ENCODE data around the gene HCK. TPM values are rescaled to one million over a fixed set of nuclear protein-coding genes. Genes with fewer than 3 reads are reported as not detected.

The HCK gene
- total RNA-seq, 2 donors from 2014 or later = 0.13 to 0.15 TPM

- Mint-ChIP-seq H3K27me3 (peaks cover 52% of the 10 kb centered on the region), H3K27ac (no peak overlapping the region), H3K36me3 (ENCODE audit: low read depth) (no peaks in the 10 kb centered on the region), H3K9me3 (no peaks in the 10 kb centered on the region), H3K4me1 (no peaks in the 10 kb centered on the region), H3K4me3 (no peak overlapping the region)
- ATAC-seq (replicated peaks) = no peak
Observed at GRCh38 chr20:32036716-32037485, 15.1 kb upstream of the HCK start.

DNA sequence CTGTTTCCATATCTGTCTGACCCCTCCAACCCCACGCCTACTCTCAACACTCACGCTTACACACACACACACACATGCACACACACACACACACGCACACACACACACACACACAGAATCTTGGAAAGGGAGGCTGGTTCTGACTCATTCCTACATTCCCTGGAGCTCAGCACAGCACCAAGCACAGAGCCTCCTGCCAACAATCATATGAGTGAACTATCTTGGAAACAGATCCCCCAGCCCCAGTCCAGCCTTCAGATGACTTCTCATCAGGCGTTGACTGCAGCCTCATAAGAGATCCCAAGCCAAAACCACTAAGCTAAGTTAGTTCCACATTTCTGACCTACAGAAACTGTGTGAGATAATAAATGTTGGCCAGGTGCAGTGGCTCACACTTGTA is 14.1 kb upstream of the HCK start:
- H3K36me3 Mint-ChIP-seq (ENCODE audit: low read depth) = no peaks in the 10 kb centered on the region
- H3K27me3 Mint-ChIP-seq = peaks cover 54% of the 10 kb centered on the region
- no peaks in the 10 kb centered on the region for H3K9me3 Mint-ChIP-seq
- no peak for ATAC-seq (replicated peaks)
- H3K4me1 Mint-ChIP-seq = no peaks in the 10 kb centered on the region
- H3K4me3 Mint-ChIP-seq = no peak overlapping the region
- no peak overlapping the region for H3K27ac Mint-ChIP-seq

DNA sequence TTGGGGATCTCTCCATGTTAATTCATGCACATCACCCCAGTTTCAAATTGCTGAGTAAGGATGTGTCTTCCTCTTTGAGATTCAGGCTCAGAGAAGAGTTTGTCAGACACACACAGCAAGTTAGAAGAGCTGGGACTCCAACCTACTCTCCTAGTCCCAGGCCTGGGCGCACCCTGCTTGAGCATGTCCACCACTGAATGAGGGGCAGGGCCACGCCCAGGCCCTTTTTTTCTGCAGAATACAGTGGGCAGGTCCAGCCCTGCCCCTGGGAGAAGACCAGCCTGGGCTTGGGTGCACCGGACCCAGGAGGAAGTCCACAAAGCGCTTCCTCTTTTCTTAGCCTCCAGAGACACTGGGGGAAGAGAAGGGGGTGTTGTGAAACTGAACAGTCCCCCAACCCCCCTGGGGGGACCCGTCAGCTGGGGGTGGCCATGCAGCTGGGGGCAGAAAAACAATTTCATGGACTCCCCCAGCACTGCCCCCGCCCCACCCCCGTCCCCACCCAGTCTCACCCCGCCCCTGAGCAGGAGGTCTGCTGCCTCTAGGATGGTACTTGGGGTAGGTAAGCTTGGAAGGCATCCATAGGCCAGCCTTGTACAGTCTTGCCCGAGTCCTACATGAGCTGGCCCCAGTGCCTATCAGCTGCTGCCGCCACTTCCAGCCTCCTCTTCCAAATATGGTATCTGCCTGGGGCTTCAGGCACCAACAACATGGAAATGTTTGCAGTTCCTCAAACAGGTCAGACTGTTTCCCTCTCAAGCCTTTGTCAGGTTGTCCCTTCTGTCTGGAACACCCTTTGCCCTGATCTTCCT is 11.7 kb upstream of the HCK start:
- no peak for ATAC-seq (replicated peaks)
- Mint-ChIP-seq H3K36me3 (ENCODE audit: low read depth) (no peaks in the 10 kb centered on the region), H3K27ac (no peak overlapping the region), H3K4me3 (no peak overlapping the region), H3K27me3 (peaks cover 50% of the 10 kb centered on the region), H3K4me1 (no peaks in the 10 kb centered on the region), H3K9me3 (no peaks in the 10 kb centered on the region)

- H3K4me3 Mint-ChIP-seq = no peak overlapping the region
- no peaks in the 10 kb centered on the region for H3K36me3 Mint-ChIP-seq (ENCODE audit: low read depth)
- no peak for ATAC-seq (replicated peaks)
- no peaks in the 10 kb centered on the region for H3K9me3 Mint-ChIP-seq
- no peaks in the 10 kb centered on the region for H3K4me1 Mint-ChIP-seq
- H3K27ac Mint-ChIP-seq = no peak overlapping the region
- H3K27me3 Mint-ChIP-seq = peaks cover 46% of the 10 kb centered on the region
Observed at GRCh38 chr20:32045999-32046398, 6.0 kb upstream of the HCK start.

DNA sequence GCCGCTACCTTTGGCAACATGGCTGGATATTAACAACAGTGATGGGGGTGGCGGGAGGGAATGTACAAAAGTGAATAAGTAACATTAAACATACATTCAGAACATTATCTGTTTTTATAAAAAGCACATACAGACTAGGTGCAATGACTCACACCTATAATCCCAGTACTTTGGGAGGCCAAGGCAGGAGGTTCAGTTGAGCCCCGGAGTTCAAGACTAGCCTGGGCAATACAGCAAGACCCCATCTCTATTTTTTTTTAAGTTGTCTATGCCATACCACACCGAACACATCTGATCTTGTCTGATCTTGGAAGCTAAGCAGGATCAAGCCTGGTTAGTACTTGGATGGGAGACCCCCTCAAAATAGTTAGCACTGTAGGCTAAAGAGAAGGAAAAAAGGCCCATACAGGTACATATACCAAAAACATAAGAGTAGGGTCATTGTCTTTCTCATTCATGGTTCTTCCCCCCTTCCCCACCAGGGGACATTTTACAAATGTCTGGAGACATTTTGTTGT is 1.7 kb upstream of the HCK start:
- Mint-ChIP-seq H3K9me3 (no peaks in the 10 kb centered on the region), H3K27me3 (peaks cover 56% of the 10 kb centered on the region), H3K4me3 (no peak overlapping the region), H3K4me1 (peaks cover 10% of the 10 kb centered on the region), H3K36me3 (ENCODE audit: low read depth) (no peaks in the 10 kb centered on the region), H3K27ac (no peak overlapping the region)
- no peak for ATAC-seq (replicated peaks)

DNA sequence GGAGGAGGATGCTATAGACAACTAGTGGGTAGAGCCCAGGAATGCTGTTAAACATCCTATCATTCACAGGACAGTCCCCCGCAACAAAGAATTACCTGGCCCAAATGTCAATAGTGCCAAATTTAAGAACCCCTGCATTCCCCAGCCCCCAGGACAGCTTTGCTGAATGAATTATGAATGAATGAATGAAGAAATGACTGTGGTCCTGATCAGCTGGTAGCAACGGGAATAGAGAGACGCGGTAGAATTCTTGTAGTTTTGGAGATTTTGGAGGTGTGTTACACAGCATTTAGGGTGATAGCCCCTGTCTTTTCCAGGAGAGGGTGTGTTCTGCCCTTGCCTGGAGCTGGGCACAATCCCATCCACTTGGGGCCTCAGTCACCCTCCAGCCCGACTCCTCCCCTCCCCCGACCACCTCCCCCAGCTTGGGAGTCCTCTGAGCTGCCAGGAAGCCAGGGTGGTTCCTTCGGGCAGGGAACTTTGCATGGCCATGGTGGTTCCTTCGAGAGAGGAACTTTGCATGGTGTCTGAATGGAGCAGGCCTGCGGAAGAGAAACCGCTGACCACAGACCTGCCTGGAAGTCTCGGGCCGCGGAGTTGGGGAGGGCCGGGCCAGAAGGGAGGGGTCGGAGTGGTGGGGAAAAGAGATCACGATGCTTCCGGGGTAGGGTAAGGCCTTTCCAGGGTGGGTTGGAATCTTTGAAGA is 1.0 kb upstream of the HCK start:
- no peak for ATAC-seq (replicated peaks)
- H3K9me3 Mint-ChIP-seq = no peaks in the 10 kb centered on the region
- peaks cover 52% of the 10 kb centered on the region for H3K27me3 Mint-ChIP-seq
- no peaks in the 10 kb centered on the region for H3K36me3 Mint-ChIP-seq (ENCODE audit: low read depth)
- H3K4me3 Mint-ChIP-seq = peak overlapping the region; percentile 69
- H3K27ac Mint-ChIP-seq = no peak overlapping the region
- H3K4me1 Mint-ChIP-seq = peaks cover 10% of the 10 kb centered on the region

DNA sequence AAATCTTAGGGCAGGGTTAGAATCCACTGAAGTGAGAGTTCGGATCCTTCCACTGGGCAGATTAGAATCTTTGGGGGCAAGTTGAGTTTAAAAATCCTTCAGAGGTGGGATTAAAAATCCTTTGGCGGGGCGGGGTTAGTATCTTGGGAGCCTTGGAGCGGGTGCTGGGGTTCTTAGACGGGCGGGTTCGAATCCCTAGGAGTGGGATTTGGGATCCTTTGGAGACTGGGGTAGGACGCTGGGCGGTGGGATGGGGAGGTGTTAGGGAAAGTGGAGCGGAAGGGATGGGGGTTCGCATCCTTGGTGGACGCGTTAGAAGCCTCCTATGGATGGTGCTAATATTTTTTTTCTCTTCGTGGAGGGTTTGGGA is 337 bp upstream of the HCK start:
- peak overlapping the region; percentile 69 for H3K4me3 Mint-ChIP-seq
- no peaks in the 10 kb centered on the region for H3K9me3 Mint-ChIP-seq
- H3K27ac Mint-ChIP-seq = no peak overlapping the region
- peaks cover 48% of the 10 kb centered on the region for H3K27me3 Mint-ChIP-seq
- no peak for ATAC-seq (replicated peaks)
- no peaks in the 10 kb centered on the region for H3K36me3 Mint-ChIP-seq (ENCODE audit: low read depth)
- peaks cover 10% of the 10 kb centered on the region for H3K4me1 Mint-ChIP-seq

DNA sequence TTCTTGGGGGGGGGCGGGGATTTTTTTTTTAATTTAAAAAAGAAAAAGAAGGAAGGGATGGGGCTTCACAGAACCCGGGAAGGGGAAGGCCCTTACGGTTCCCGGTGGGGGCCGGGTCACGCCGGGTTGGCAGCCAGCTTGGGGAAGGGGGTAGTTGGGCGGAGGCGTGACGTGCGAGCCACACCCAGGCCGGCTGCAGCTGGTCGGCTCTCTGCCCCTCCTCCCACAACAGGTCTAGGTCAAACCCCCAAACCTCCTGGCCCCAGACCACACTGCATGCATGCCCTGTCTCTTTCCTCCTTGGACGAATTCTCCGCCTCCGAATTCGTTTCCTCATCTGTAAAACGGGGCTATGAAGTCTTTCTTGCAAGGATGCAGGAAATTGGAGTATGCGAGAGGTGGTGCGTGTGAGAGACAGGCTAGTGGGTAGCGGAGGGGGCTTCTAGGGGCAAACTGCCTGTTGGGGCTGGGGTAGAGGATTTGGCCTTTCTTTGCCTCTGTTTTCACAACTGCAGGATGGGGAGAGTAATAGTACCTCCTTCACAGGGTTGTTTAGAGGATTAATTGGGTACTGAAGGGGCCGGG is 828 bp downstream of the HCK start:
- no peaks in the 10 kb centered on the region for H3K9me3 Mint-ChIP-seq
- no peak for ATAC-seq (replicated peaks)

GRCh38 chr20:32053648-32054047 is 1.6 kb downstream of the HCK start:
- ATAC-seq (replicated peaks) = no peak
- Mint-ChIP-seq H3K27ac (no peak overlapping the region), H3K36me3 (ENCODE audit: low read depth) (no peaks in the 10 kb centered on the region), H3K4me3 (no peak overlapping the region), H3K27me3 (peaks cover 48% of the 10 kb centered on the region), H3K9me3 (no peaks in the 10 kb centered on the region), H3K4me1 (peaks cover 10% of the 10 kb centered on the region)

More for the DNA sequence above, 828 bp downstream of the HCK start:
- H3K27ac Mint-ChIP-seq = no peak overlapping the region
- H3K36me3 Mint-ChIP-seq (ENCODE audit: low read depth) = no peaks in the 10 kb centered on the region
- no peak overlapping the region for H3K4me3 Mint-ChIP-seq
- H3K4me1 Mint-ChIP-seq = peaks cover 10% of the 10 kb centered on the region
- peaks cover 48% of the 10 kb centered on the region for H3K27me3 Mint-ChIP-seq

- Mint-ChIP-seq H3K27me3 (peaks cover 39% of the 10 kb centered on the region), H3K4me3 (no peak overlapping the region), H3K9me3 (no peaks in the 10 kb centered on the region), H3K4me1 (peaks cover 2% of the 10 kb centered on the region), H3K27ac (no peak overlapping the region), H3K36me3 (ENCODE audit: low read depth) (no peaks in the 10 kb centered on the region)
- no peak for ATAC-seq (replicated peaks)
Observed at GRCh38 chr20:32056708-32057483, 4.9 kb downstream of the HCK start.

DNA sequence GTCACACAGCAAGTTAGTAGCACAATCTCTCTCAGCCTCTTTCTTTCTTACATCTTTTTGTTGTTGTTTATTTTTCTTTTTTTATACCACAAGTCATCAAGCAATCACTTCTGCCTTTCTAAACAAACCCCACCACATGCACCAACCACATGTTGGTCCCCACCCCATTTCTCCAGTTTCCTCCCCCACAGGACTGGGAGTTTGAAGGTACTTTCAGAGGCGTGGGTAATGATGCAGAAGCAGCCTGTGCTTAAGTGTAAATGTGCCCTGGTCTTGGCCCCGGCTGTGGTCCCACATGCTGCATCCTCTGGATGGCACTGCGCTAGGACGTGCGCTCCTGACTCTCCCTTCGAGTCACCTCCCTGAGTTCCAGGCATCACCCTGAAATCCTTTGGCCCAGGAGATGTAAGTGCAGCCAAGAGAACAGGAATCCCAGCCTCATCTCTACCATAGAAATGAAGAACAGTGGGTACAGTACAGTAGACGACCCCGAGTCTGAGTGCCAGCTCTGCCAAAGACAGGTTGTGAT is 5.7 kb downstream of the HCK start:
- Mint-ChIP-seq H3K36me3 (ENCODE audit: low read depth) (no peaks in the 10 kb centered on the region), H3K27me3 (peaks cover 41% of the 10 kb centered on the region), H3K9me3 (no peaks in the 10 kb centered on the region), H3K4me1 (no peaks in the 10 kb centered on the region), H3K4me3 (no peak overlapping the region), H3K27ac (no peak overlapping the region)
- no peak for ATAC-seq (replicated peaks)

GRCh38 chr20:32059189-32059588 is 7.1 kb downstream of the HCK start:
- no peaks in the 10 kb centered on the region for H3K36me3 Mint-ChIP-seq (ENCODE audit: low read depth)
- H3K4me1 Mint-ChIP-seq = no peaks in the 10 kb centered on the region
- ATAC-seq (replicated peaks) = no peak

DNA sequence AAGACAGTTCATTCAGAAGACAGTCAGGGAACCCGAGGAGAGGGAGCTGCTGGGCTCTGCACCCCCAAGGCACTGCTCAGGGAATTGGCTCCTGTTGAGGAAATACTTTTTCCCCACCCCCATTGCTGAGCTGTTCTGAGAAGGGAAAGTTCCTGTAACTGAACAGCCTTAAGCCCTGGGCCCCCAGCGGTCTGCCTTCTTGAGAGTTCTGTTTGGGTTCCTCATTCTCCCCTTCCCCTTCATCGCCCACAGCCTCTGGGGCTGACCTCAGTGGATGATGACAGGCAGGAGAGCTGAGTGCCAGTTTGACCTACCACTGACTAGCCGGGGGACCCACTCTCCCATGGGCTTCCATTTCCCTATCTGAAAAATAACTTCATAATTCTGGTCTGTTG is 10.7 kb downstream of the HCK start:
- peaks cover 38% of the 10 kb centered on the region for H3K27me3 Mint-ChIP-seq
- H3K4me1 Mint-ChIP-seq = no peaks in the 10 kb centered on the region
- no peak overlapping the region for H3K4me3 Mint-ChIP-seq
- ATAC-seq (replicated peaks) = no peak
- no peaks in the 10 kb centered on the region for H3K9me3 Mint-ChIP-seq
- no peak overlapping the region for H3K27ac Mint-ChIP-seq
- no peaks in the 10 kb centered on the region for H3K36me3 Mint-ChIP-seq (ENCODE audit: low read depth)

More at GRCh38 chr20:32059189-32059588, 7.1 kb downstream of the HCK start:
- no peak overlapping the region for H3K4me3 Mint-ChIP-seq
- H3K9me3 Mint-ChIP-seq = no peaks in the 10 kb centered on the region
- H3K27me3 Mint-ChIP-seq = peaks cover 32% of the 10 kb centered on the region
- no peak overlapping the region for H3K27ac Mint-ChIP-seq
